ENCODE measurements around the gene TRPM3.

Gene TRPM3

GRCh38 chr9:70887826-70888225 is 233.6 kb downstream of the TRPM3 start:
- no peak for TF ChIP-seq SPI1 (IDR thresholded peaks at IDR 0.05; ENCODE audit: borderline replicate concordance, low read depth)
- TF ChIP-seq, protein P1, sequence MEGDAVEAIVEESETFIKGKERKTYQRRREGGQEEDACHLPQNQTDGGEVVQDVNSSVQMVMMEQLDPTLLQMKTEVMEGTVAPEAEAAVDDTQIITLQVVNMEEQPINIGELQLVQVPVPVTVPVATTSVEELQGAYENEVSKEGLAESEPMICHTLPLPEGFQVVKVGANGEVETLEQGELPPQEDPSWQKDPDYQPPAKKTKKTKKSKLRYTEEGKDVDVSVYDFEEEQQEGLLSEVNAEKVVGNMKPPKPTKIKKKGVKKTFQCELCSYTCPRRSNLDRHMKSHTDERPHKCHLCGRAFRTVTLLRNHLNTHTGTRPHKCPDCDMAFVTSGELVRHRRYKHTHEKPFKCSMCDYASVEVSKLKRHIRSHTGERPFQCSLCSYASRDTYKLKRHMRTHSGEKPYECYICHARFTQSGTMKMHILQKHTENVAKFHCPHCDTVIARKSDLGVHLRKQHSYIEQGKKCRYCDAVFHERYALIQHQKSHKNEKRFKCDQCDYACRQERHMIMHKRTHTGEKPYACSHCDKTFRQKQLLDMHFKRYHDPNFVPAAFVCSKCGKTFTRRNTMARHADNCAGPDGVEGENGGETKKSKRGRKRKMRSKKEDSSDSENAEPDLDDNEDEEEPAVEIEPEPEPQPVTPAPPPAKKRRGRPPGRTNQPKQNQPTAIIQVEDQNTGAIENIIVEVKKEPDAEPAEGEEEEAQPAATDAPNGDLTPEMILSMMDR (IDR thresholded peaks at IDR 0.05; ENCODE audit: insufficient read depth, low read length), result no peak
- no peak for TF ChIP-seq POLR2AphosphoS5 (IDR thresholded peaks at IDR 0.05; ENCODE audit: low read depth)
- no peak for TF ChIP-seq REST (IDR thresholded peaks at IDR 0.05; ENCODE audit: insufficient replicate concordance, low read depth)
- no peak for TF ChIP-seq GABPA (IDR thresholded peaks at IDR 0.05; ENCODE audit: low read depth)
- H3K4me3 ChIP-seq (replicated peaks; ENCODE audit: insufficient read depth, low read length), result no peak overlapping the region
- peaks cover 5% of the 10 kb centered on the region for H3K27me3 ChIP-seq (ENCODE audit: insufficient read depth, poor library complexity, severe bottlenecking)
- no peak for DNase-seq (ENCODE audit: low read depth in 1 of 2, low spot score in 1 of 2)
- no peak overlapping the region for H3K27ac ChIP-seq (replicated peaks)

- H3K4me3 ChIP-seq (replicated peaks; ENCODE audit: insufficient read depth, low read length), result no peak overlapping the region
- TF ChIP-seq POLR2AphosphoS5 (IDR thresholded peaks at IDR 0.05; ENCODE audit: low read depth), result no peak
- no peak for DNase-seq (ENCODE audit: low read depth in 1 of 2, low spot score in 1 of 2)
- peaks cover 2% of the 10 kb centered on the region for H3K27me3 ChIP-seq (ENCODE audit: insufficient read depth, poor library complexity, severe bottlenecking)
- H3K27ac ChIP-seq (replicated peaks), result no peak overlapping the region
Measured at GRCh38 chr9:70883963-70884793, 237.2 kb downstream of the TRPM3 start.

DNA sequence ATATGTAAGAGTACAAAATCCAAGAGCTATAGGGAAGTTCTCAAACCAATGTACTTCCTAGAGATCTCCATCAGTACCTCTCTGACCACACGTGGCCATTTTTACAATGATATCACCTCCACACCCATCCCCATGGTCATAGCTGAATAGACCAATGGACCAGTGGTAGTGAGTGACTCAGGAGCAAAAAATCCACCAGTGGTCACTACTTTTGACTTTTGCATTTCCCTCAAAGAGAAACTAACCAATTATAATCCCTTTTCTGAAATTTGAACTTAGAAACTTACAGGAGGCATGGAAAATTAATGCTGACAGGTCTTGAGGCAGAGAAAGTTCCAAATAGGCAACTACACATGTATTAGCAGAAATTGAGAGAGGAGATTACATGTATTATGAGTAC is 238.4 kb downstream of the TRPM3 start:
- H3K27me3 ChIP-seq (ENCODE audit: insufficient read depth, poor library complexity, severe bottlenecking), result no peaks in the 10 kb centered on the region
- H3K4me3 ChIP-seq (replicated peaks; ENCODE audit: insufficient read depth, low read length), result no peak overlapping the region
- H3K27ac ChIP-seq (replicated peaks), result no peak overlapping the region
- no peak for DNase-seq (ENCODE audit: low read depth in 1 of 2, low spot score in 1 of 2)
- TF ChIP-seq REST (IDR thresholded peaks at IDR 0.05; ENCODE audit: insufficient replicate concordance, low read depth), result no peak

DNA sequence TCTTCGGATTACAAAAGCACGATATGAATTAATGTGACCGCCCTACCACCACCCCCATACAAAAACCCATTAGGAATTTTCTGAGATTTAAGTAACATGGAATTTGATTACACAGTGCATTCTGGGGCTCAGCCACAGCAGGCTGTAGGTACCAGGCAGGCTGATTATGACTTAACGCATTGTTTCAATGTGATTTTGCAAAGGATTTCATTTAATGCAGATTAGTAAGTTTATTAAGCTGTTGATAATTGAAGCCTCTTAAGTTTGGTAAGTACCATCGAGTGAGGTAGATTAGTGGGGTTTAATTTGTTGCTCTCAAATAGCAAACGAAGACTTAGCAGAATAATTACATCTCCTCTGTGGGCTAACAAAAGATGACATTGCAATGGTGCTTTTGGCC is 240.1 kb downstream of the TRPM3 start:
- no peak for DNase-seq (ENCODE audit: low read depth in 1 of 2, low spot score in 1 of 2)
- no peak overlapping the region for H3K27ac ChIP-seq (replicated peaks)
- H3K27me3 ChIP-seq (ENCODE audit: insufficient read depth, poor library complexity, severe bottlenecking), result no peaks in the 10 kb centered on the region
- TF ChIP-seq POLR2AphosphoS5 (IDR thresholded peaks at IDR 0.05; ENCODE audit: low read depth) (no peak), GABPA (IDR thresholded peaks at IDR 0.05; ENCODE audit: low read depth) (no peak), SPI1 (IDR thresholded peaks at IDR 0.05; ENCODE audit: borderline replicate concordance, low read depth) (no peak), REST (IDR thresholded peaks at IDR 0.05; ENCODE audit: insufficient replicate concordance, low read depth) (no peak)
- TF ChIP-seq, protein P1 (IDR thresholded peaks at IDR 0.05; ENCODE audit: insufficient read depth, low read length), result no peak
- H3K4me3 ChIP-seq (replicated peaks; ENCODE audit: insufficient read depth, low read length), result no peak overlapping the region
